IMR-90 (cell line): ENCODE measurements around the gene ANXA3. TPM values are rescaled to one million over a fixed set of nuclear protein-coding genes. Genes with fewer than 3 reads are reported as not detected.

Source experiments
- ATAC-seq: fragments of 200-7000 bp; cut with Tn5 transposase; 2 replicates; pipeline ENCODE4 v1.9.1; 2020; ENCODE audit warnings: low read depth, mild to moderate bottlenecking, moderate library complexity
- BruUV-seq: library from RNA; stranded (reverse); fragments of 400-500 nt; replicated peaks from 2 replicates; lab custom pipeline; 2021; lab: Mats Ljungman, UMichigan
- CTCF ChIA-PET: fragments of 300-600 bp; formaldehyde crosslinking; extraction: SDS; loops from one replicate; lab custom pipeline; 2021; ENCODE audit warnings: antibody characterized with exemption; lab: Yijun Ruan, JAX
- POLR2A ChIA-PET: fragments of 300-600 bp; sonication (Branson Sonifier 250); formaldehyde crosslinking; loops from one replicate; lab custom pipeline; 2022; ENCODE audit warnings: antibody characterized with exemption; ENCODE audit not compliant: unreplicated experiment; lab: Charles Lee
- DNase-seq: peaks from one replicate; pipeline ENCODE4 v3.0.0; 2013
- H2AFZ ChIP-seq: replicated peaks from 2 replicates; pipeline ENCODE3; 2013; ENCODE audit warnings: low read length, mild to moderate bottlenecking; ENCODE audit not compliant: poor library complexity
- H2AK5ac ChIP-seq: 2 replicates; pipeline ENCODE4 v1.6.1; 2013; ENCODE audit warnings: low read depth, low read length, inconsistent platforms
- H2AK9ac ChIP-seq: replicated peaks from 2 replicates; pipeline ENCODE3; 2013; ENCODE audit warnings: mild to moderate bottlenecking, low read depth, low read length, moderate library complexity; ENCODE audit not compliant: poor library complexity
- H2BK120ac ChIP-seq: 2 replicates; pipeline ENCODE4 v1.6.1; 2013; ENCODE audit warnings: low read depth, low read length, inconsistent platforms
- H2BK15ac ChIP-seq: 3 replicates; pipeline ENCODE4 v1.6.1; 2013; ENCODE audit warnings: low read depth, low read length, inconsistent platforms
- H2BK20ac ChIP-seq: 2 replicates; pipeline ENCODE4 v1.6.1; 2013; ENCODE audit warnings: low read depth, mild to moderate bottlenecking, inconsistent platforms, low read length, moderate library complexity
- H2BK5ac ChIP-seq: 2 replicates; pipeline ENCODE4 v1.6.1; 2013; ENCODE audit warnings: mild to moderate bottlenecking, low read depth, low read length, inconsistent platforms; ENCODE audit not compliant: poor library complexity, severe bottlenecking
- H3K14ac ChIP-seq: replicated peaks from 2 replicates; pipeline ENCODE4 v1.6.1; 2013; ENCODE audit warnings: low read depth, low read length, inconsistent platforms
- H3K18ac ChIP-seq: 2 replicates; pipeline ENCODE4 v1.6.1; 2013; ENCODE audit warnings: low read depth, low read length, control low read depth
- H3K23ac ChIP-seq: 2 replicates; pipeline ENCODE4 v1.6.1; 2013; ENCODE audit warnings: low read depth, low read length, inconsistent platforms
- H3K27ac ChIP-seq: 2 replicates; pipeline ENCODE4 v1.5.1; 2013; ENCODE audit warnings: mild to moderate bottlenecking, control low read depth, low read length; ENCODE audit not compliant: insufficient read depth
- H3K27me3 ChIP-seq: 2 replicates; pipeline ENCODE4 v1.6.1; 2013; ENCODE audit warnings: low read length; ENCODE audit not compliant: control insufficient read depth, insufficient read depth
- H3K36me3 ChIP-seq: 2 replicates; pipeline ENCODE4 v1.6.1; 2013; ENCODE audit warnings: low read length, mixed read lengths; ENCODE audit not compliant: control insufficient read depth, insufficient read depth
- H3K4ac ChIP-seq: 2 replicates; pipeline ENCODE4 v1.6.1; 2013; ENCODE audit warnings: low read depth, low read length, inconsistent platforms
- H3K4me1 ChIP-seq: 2 replicates; pipeline ENCODE4 v1.6.1; 2013; ENCODE audit warnings: low read length, mixed read lengths; ENCODE audit not compliant: control insufficient read depth, insufficient read depth
- H3K4me2 ChIP-seq: 2 replicates; pipeline ENCODE4 v1.6.1; 2013; ENCODE audit warnings: low read depth, mild to moderate bottlenecking, control low read depth, low read length, moderate library complexity
- H3K4me3 ChIP-seq: 2 replicates; pipeline ENCODE4 v1.5.1; 2013; ENCODE audit warnings: low read depth, mild to moderate bottlenecking, control low read depth, low read length, moderate library complexity; ENCODE audit not compliant: insufficient read depth
- H3K56ac ChIP-seq: 2 replicates; pipeline ENCODE4 v1.6.1; 2013; ENCODE audit warnings: low read length, inconsistent platforms; ENCODE audit not compliant: insufficient read depth; ENCODE audit errors: extremely low read depth
- H3K79me1 ChIP-seq, 2 experiments: 2 replicates each; pipeline ENCODE4 v1.6.1; 2013; ENCODE audit warnings: low read length in 2 of 2, inconsistent platforms in 1 of 2, low read depth in 1 of 2
- H3K9ac ChIP-seq: 2 replicates; pipeline ENCODE4 v1.6.1; 2013; ENCODE audit warnings: low read depth, low read length, control low read depth
- H3K9me1 ChIP-seq: 2 replicates; pipeline ENCODE4 v1.6.1; 2013; ENCODE audit warnings: low read length, inconsistent platforms; ENCODE audit not compliant: insufficient read depth
- H3K9me3 ChIP-seq: 2 replicates; pipeline ENCODE4 v1.6.1; 2013; ENCODE audit warnings: low read length; ENCODE audit not compliant: control insufficient read depth, insufficient read depth
- H4K20me1 ChIP-seq: 2 replicates; pipeline ENCODE4 v1.6.1; 2013; ENCODE audit warnings: low read length, inconsistent platforms; ENCODE audit not compliant: insufficient read depth
- H4K5ac ChIP-seq: 2 replicates; pipeline ENCODE4 v1.6.1; 2013; ENCODE audit warnings: mild to moderate bottlenecking, low read depth, low read length, control low read depth
- H4K8ac ChIP-seq, 2 experiments: 2 replicates each; pipeline ENCODE4 v1.6.1; 2013; ENCODE audit warnings: low read depth in 2 of 2, low read length in 2 of 2, control low read depth in 1 of 2, inconsistent platforms in 1 of 2
- H4K91ac ChIP-seq: 2 replicates; pipeline ENCODE4 v1.6.1; 2013; ENCODE audit warnings: low read depth, low read length, inconsistent platforms; ENCODE audit not compliant: insufficient read depth
- CEBPB ChIP-seq: IDR thresholded peaks from 2 replicates; pipeline ENCODE4 v1.6.1; 2012; ENCODE audit warnings: low read depth, low read length, improper control_type of control experiment
- CTCF ChIP-seq: conservative IDR thresholded peaks from 2 replicates; pipeline ENCODE4 v1.5.1; 2012; ENCODE audit warnings: mild to moderate bottlenecking, low read depth, low read length, improper control_type of control experiment
- ELK1 ChIP-seq: fragments of 150-350 bp; IDR thresholded peaks from 2 replicates; pipeline ENCODE4 v1.6.1; 2016; ENCODE audit warnings: low read depth, mild to moderate bottlenecking, low read length, moderate library complexity, borderline replicate concordance
- FOS ChIP-seq: fragments of 150-350 bp; IDR thresholded peaks from 2 replicates; pipeline ENCODE4 v1.6.1; 2016; ENCODE audit warnings: low read depth, low read length
- MAFK ChIP-seq: IDR thresholded peaks from 2 replicates; pipeline ENCODE4 v1.6.1; 2012; ENCODE audit warnings: low read depth, low read length, improper control_type of control experiment
- MAZ ChIP-seq: IDR thresholded peaks from 2 replicates; pipeline ENCODE4 v1.6.1; 2012; ENCODE audit warnings: low read depth, mild to moderate bottlenecking, low read length, improper control_type of control experiment, moderate library complexity, borderline replicate concordance
- MXI1 ChIP-seq: IDR thresholded peaks from 2 replicates; pipeline ENCODE4 v1.6.1; 2012; ENCODE audit warnings: low read depth, mild to moderate bottlenecking, low read length, moderate library complexity, borderline replicate concordance
- NFE2L2 ChIP-seq: fragments of 150-350 bp; IDR thresholded peaks from 2 replicates; pipeline ENCODE4 v1.6.1; 2016; ENCODE audit warnings: low read depth, mild to moderate bottlenecking, low read length
- POLR2A ChIP-seq: IDR thresholded peaks from 2 replicates; pipeline ENCODE4 v1.6.1; 2012; ENCODE audit warnings: mild to moderate bottlenecking, low read depth, low read length
- RAD21 ChIP-seq: IDR thresholded peaks from 2 replicates; pipeline ENCODE4 v1.6.1; 2012; ENCODE audit warnings: low read length, improper control_type of control experiment
- RCOR1 ChIP-seq: IDR thresholded peaks from 2 replicates; pipeline ENCODE4 v1.6.1; 2012; ENCODE audit warnings: mild to moderate bottlenecking, low read length, improper control_type of control experiment; ENCODE audit not compliant: insufficient replicate concordance
- SMC3 ChIP-seq: fragments of 150-350 bp; IDR thresholded peaks from 2 replicates; pipeline ENCODE4 v1.6.1; 2016; ENCODE audit warnings: low read depth, mild to moderate bottlenecking, antibody characterized with exemption, low read length, moderate library complexity
- USF2 ChIP-seq: fragments of 150-350 bp; IDR thresholded peaks from 2 replicates; pipeline ENCODE4 v1.6.1; 2017; ENCODE audit warnings: mild to moderate bottlenecking, antibody characterized with exemption, low read length, low read depth
- WGBS, 2 experiments: methylation state at CpG; one replicate each; pipeline versions ENCODE4 v1.1.5 to v1.1.7; 2013; ENCODE audit warnings: missing lambda C conversion rate in 2 of 2; ENCODE audit not compliant: insufficient read length in 1 of 2; ENCODE audit errors: extremely low coverage in 2 of 2; 5-methylcytosine and 5-hydroxymethylcytosine counted together
- dilution Hi-C: fragments of 300-500 bp; cut with HindIII; formaldehyde crosslinking; loops from one replicate; pipeline ENCODE4 v1.14.3; 2018; ENCODE audit warnings: low sequenced_read_pairs; ENCODE audit not compliant: unreplicated experiment
- in situ Hi-C: fragments of 300-500 bp; cut with MboI; formaldehyde crosslinking; loops from 3 replicates; pipeline ENCODE4 v1.14.3; 2019; ENCODE audit warnings: low sequenced_read_pairs, inconsistent platforms, mixed read lengths
- intact Hi-C: fragments of 100-400 bp; cut with micrococcal nuclease; formaldehyde crosslinking; loops from 2 replicates; pipeline ENCODE4 v1.10.0; 2022
- polyA plus RNA-seq, 3 experiments: library from polyadenylated mRNA; depleted of rRNA; stranded (reverse); fragments of >200 nt; gene quantifications; 2 replicates each; pipeline ENCODE4 v1.2.3, GENCODE V29; 2012; ENCODE audit warnings: low replicate concordance in 1 of 3
- total RNA-seq: library from RNA; depleted of rRNA; stranded (reverse); fragments of >200 nt; gene quantifications from 2 replicates; pipeline ENCODE4 v1.2.3, GENCODE V29; 2012

Gene ANXA3
- total and polyA plus RNA-seq, 2 of the 4 experiments (the other 2 are of a cell fraction): 4.2 to 5.0 TPM

- no peak overlapping the region for H3K9ac ChIP-seq
- intact Hi-C loops (no loop called here), in situ Hi-C loops (loop anchor here (10.0 kb wide), 1 partner anchor 116 kb away; the partner anchor contains the start of gene BMP2K), dilution Hi-C loops (no loop called here)
- no peak overlapping the region for H4K8ac ChIP-seq
- no CpG with 5 or more reads among the region's 1 CpG for WGBS, 2 experiments
- no peaks in the 10 kb centered on the region for H3K27me3 ChIP-seq
- H2AK9ac ChIP-seq: no peak overlapping the region
- H3K4me3 ChIP-seq: no peak overlapping the region
- POLR2A ChIA-PET: no interaction called here
- no peaks in the 10 kb centered on the region for H4K20me1 ChIP-seq
- no peak overlapping the region for H4K91ac ChIP-seq
- H2AFZ ChIP-seq: no peak overlapping the region
- DNase-seq: no peak
- H3K4ac ChIP-seq: no peak overlapping the region
- 0 out of 2 replicates have a peak overlapping the region, but pooled peaks have one; percentile 75 for H3K14ac ChIP-seq
- no peak overlapping the region for H2BK5ac ChIP-seq
- no peak overlapping the region for H2BK120ac ChIP-seq
- no peak overlapping the region for H3K23ac ChIP-seq
- peaks cover 8% of the 10 kb centered on the region for H3K4me1 ChIP-seq
- H3K9me3 ChIP-seq: no peaks in the 10 kb centered on the region
- H3K36me3 ChIP-seq: no peaks in the 10 kb centered on the region
- TF ChIP-seq POLR2A (no peak), RCOR1 (no peak), CEBPB (no peak), USF2 (no peak), SMC3 (no peak), MAFK (no peak), CTCF (no peak), FOS (no peak), MAZ (no peak), ELK1 (no peak), MXI1 (no peak), RAD21 (no peak), NFE2L2 (no peak)
- H2BK20ac ChIP-seq: peak overlapping the region; percentile 46; the same call in 1 of the 2 replicates
- H3K4me2 ChIP-seq: no peak overlapping the region
- no peak overlapping the region for H3K56ac ChIP-seq
- CTCF ChIA-PET: interaction anchor here (1.0 to 1.9 kb wide), 4 partner anchors 9 to 29 kb away, joined by 3 to 5 read pairs (median 4); no protein-coding TSS in a partner anchor
- H3K9me1 ChIP-seq: 0 out of 2 replicates have a peak, but pooled peaks cover 3% of the 10 kb centered on the region
- no peak overlapping the region for H3K27ac ChIP-seq
- peak overlapping the region; percentile 10; the same call in 1 of the 3 replicates for H2BK15ac ChIP-seq
- H4K5ac ChIP-seq: no peak overlapping the region
- no peak overlapping the region for H3K18ac ChIP-seq
- no TSS peak for BruUV-seq
- H3K79me1 ChIP-seq: 0 out of 4 replicates have a peak, but pooled peaks cover 0 to 3% of the 10 kb centered on the region in 2 experiments
- H2AK5ac ChIP-seq: peak overlapping the region; percentile 54; the same call in 1 of the 2 replicates
- no peak for ATAC-seq
Observed at GRCh38 chr4:78659264-78659663, 107.7 kb downstream of the ANXA3 start.
